ENCODE data around the gene RERE.

Gene RERE

GRCh38 chr1:8763888-8764287, 53.6 kb downstream of the RERE start:
- H3K27ac ChIP-seq (ENCODE audit: low read depth, low read length), result no peak overlapping the region

GRCh38 chr1:8754993-8755392, 62.4 kb downstream of the RERE start:
- no peak overlapping the region for H3K4me3 ChIP-seq (ENCODE audit: low read depth in 1 of 5, low read length in 5 of 5)
- no peaks in the 10 kb centered on the region for H3K27me3 ChIP-seq (ENCODE audit: control insufficient read depth in 5 of 5, insufficient read depth in 4 of 5, low read length in 5 of 5)
- no peaks in the 10 kb centered on the region for H3K9me3 ChIP-seq (ENCODE audit: control insufficient read depth in 5 of 5, low read length in 5 of 5)
- H3K9ac ChIP-seq (ENCODE audit: low read length in 5 of 5), result peak overlapping the region in 1 of 5 donors; percentile 24
- H3K27ac ChIP-seq (ENCODE audit: low read depth, low read length), result no peak overlapping the region
- H3K4me1 ChIP-seq (ENCODE audit: control insufficient read depth in 5 of 5, insufficient read depth in 5 of 5, low read length in 5 of 5), result peaks cover 0 to 11% (median 7%) of the 10 kb centered on the region in 5 donors
- no peaks in the 10 kb centered on the region for H3K36me3 ChIP-seq (ENCODE audit: control insufficient read depth in 5 of 5, insufficient read depth in 5 of 5, low read length in 5 of 5)

More at GRCh38 chr1:8763888-8764287, 53.6 kb downstream of the RERE start:
- no peak overlapping the region for H3K4me3 ChIP-seq (ENCODE audit: low read depth in 1 of 5, low read length in 5 of 5)
- H3K27me3 ChIP-seq (ENCODE audit: control insufficient read depth in 5 of 5, insufficient read depth in 4 of 5, low read length in 5 of 5), result no peaks in the 10 kb centered on the region
- peaks cover 0 to 5% (median 0%) of the 10 kb centered on the region in 5 donors for H3K4me1 ChIP-seq (ENCODE audit: control insufficient read depth in 5 of 5, insufficient read depth in 5 of 5, low read length in 5 of 5)
- no peaks in the 10 kb centered on the region for H3K36me3 ChIP-seq (ENCODE audit: control insufficient read depth in 5 of 5, insufficient read depth in 5 of 5, low read length in 5 of 5)
- no peaks in the 10 kb centered on the region for H3K9me3 ChIP-seq (ENCODE audit: control insufficient read depth in 5 of 5, low read length in 5 of 5)
- H3K9ac ChIP-seq (ENCODE audit: low read length in 5 of 5), result no peak overlapping the region

GRCh38 chr1:8754247-8754650, 63.2 kb downstream of the RERE start:
- H3K27me3 ChIP-seq (ENCODE audit: control insufficient read depth in 5 of 5, insufficient read depth in 4 of 5, low read length in 5 of 5), result no peaks in the 10 kb centered on the region
- no peaks in the 10 kb centered on the region for H3K9me3 ChIP-seq (ENCODE audit: control insufficient read depth in 5 of 5, low read length in 5 of 5)
- no peak overlapping the region for H3K27ac ChIP-seq (ENCODE audit: low read depth, low read length)
- H3K9ac ChIP-seq (ENCODE audit: low read length in 5 of 5), result no peak overlapping the region
- peaks cover 0 to 11% (median 7%) of the 10 kb centered on the region in 5 donors for H3K4me1 ChIP-seq (ENCODE audit: control insufficient read depth in 5 of 5, insufficient read depth in 5 of 5, low read length in 5 of 5)
- H3K36me3 ChIP-seq (ENCODE audit: control insufficient read depth in 5 of 5, insufficient read depth in 5 of 5, low read length in 5 of 5), result no peaks in the 10 kb centered on the region
- H3K4me3 ChIP-seq (ENCODE audit: low read depth in 1 of 5, low read length in 5 of 5), result no peak overlapping the region

- Histone ChIP-seq H3K27ac (ENCODE audit: low read depth, low read length) (no peak overlapping the region), H3K27me3 (ENCODE audit: control insufficient read depth in 5 of 5, insufficient read depth in 4 of 5, low read length in 5 of 5) (no peaks in the 10 kb centered on the region), H3K4me3 (ENCODE audit: low read depth in 1 of 5, low read length in 5 of 5) (no peak overlapping the region), H3K4me1 (ENCODE audit: control insufficient read depth in 5 of 5, insufficient read depth in 5 of 5, low read length in 5 of 5) (peaks cover 0 to 11% (median 7%) of the 10 kb centered on the region in 5 donors), H3K9ac (ENCODE audit: low read length in 5 of 5) (no peak overlapping the region), H3K36me3 (ENCODE audit: control insufficient read depth in 5 of 5, insufficient read depth in 5 of 5, low read length in 5 of 5) (no peaks in the 10 kb centered on the region), H3K9me3 (ENCODE audit: control insufficient read depth in 5 of 5, low read length in 5 of 5) (no peaks in the 10 kb centered on the region)
These were observed 63.7 kb downstream of the RERE start for GRCh38 chr1:8753736-8754135.

- Histone ChIP-seq H3K4me1 (ENCODE audit: control insufficient read depth in 5 of 5, insufficient read depth in 5 of 5, low read length in 5 of 5) (peaks cover 0 to 11% (median 7%) of the 10 kb centered on the region in 5 donors), H3K9me3 (ENCODE audit: control insufficient read depth in 5 of 5, low read length in 5 of 5) (no peaks in the 10 kb centered on the region), H3K27me3 (ENCODE audit: control insufficient read depth in 5 of 5, insufficient read depth in 4 of 5, low read length in 5 of 5) (no peaks in the 10 kb centered on the region), H3K36me3 (ENCODE audit: control insufficient read depth in 5 of 5, insufficient read depth in 5 of 5, low read length in 5 of 5) (no peaks in the 10 kb centered on the region), H3K4me3 (ENCODE audit: low read depth in 1 of 5, low read length in 5 of 5) (no peak overlapping the region), H3K27ac (ENCODE audit: low read depth, low read length) (no peak overlapping the region), H3K9ac (ENCODE audit: low read length in 5 of 5) (no peak overlapping the region)
These were observed 64.3 kb downstream of the RERE start for GRCh38 chr1:8752921-8753713.

GRCh38 chr1:8752411-8752810, 65.0 kb downstream of the RERE start:
- Histone ChIP-seq H3K4me1 (ENCODE audit: control insufficient read depth in 5 of 5, insufficient read depth in 5 of 5, low read length in 5 of 5) (peaks cover 0 to 11% (median 7%) of the 10 kb centered on the region in 5 donors), H3K36me3 (ENCODE audit: control insufficient read depth in 5 of 5, insufficient read depth in 5 of 5, low read length in 5 of 5) (no peaks in the 10 kb centered on the region), H3K27me3 (ENCODE audit: control insufficient read depth in 5 of 5, insufficient read depth in 4 of 5, low read length in 5 of 5) (no peaks in the 10 kb centered on the region), H3K4me3 (ENCODE audit: low read depth in 1 of 5, low read length in 5 of 5) (no peak overlapping the region), H3K9ac (ENCODE audit: low read length in 5 of 5) (no peak overlapping the region), H3K27ac (ENCODE audit: low read depth, low read length) (no peak overlapping the region), H3K9me3 (ENCODE audit: control insufficient read depth in 5 of 5, low read length in 5 of 5) (no peaks in the 10 kb centered on the region)

GRCh38 chr1:8751984-8752383, 65.5 kb downstream of the RERE start:
- H3K4me3 ChIP-seq (ENCODE audit: low read depth in 1 of 5, low read length in 5 of 5), result no peak overlapping the region
- H3K27me3 ChIP-seq (ENCODE audit: control insufficient read depth in 5 of 5, insufficient read depth in 4 of 5, low read length in 5 of 5), result no peaks in the 10 kb centered on the region
- H3K4me1 ChIP-seq (ENCODE audit: control insufficient read depth in 5 of 5, insufficient read depth in 5 of 5, low read length in 5 of 5), result peaks cover 0 to 11% (median 7%) of the 10 kb centered on the region in 5 donors
- no peaks in the 10 kb centered on the region for H3K36me3 ChIP-seq (ENCODE audit: control insufficient read depth in 5 of 5, insufficient read depth in 5 of 5, low read length in 5 of 5)
- H3K9me3 ChIP-seq (ENCODE audit: control insufficient read depth in 5 of 5, low read length in 5 of 5), result no peaks in the 10 kb centered on the region
- H3K27ac ChIP-seq (ENCODE audit: low read depth, low read length), result no peak overlapping the region
- no peak overlapping the region for H3K9ac ChIP-seq (ENCODE audit: low read length in 5 of 5)

GRCh38 chr1:8747879-8748825, 69.3 kb downstream of the RERE start:
- no peaks in the 10 kb centered on the region for H3K36me3 ChIP-seq (ENCODE audit: control insufficient read depth in 5 of 5, insufficient read depth in 5 of 5, low read length in 5 of 5)
- no peak overlapping the region for H3K9ac ChIP-seq (ENCODE audit: low read length in 5 of 5)
- H3K9me3 ChIP-seq (ENCODE audit: control insufficient read depth in 5 of 5, low read length in 5 of 5), result no peaks in the 10 kb centered on the region
- H3K4me3 ChIP-seq (ENCODE audit: low read depth in 1 of 5, low read length in 5 of 5), result no peak overlapping the region
- no peaks in the 10 kb centered on the region for H3K27me3 ChIP-seq (ENCODE audit: control insufficient read depth in 5 of 5, insufficient read depth in 4 of 5, low read length in 5 of 5)
- H3K27ac ChIP-seq (ENCODE audit: low read depth, low read length), result no peak overlapping the region
- peaks cover 0 to 11% (median 0%) of the 10 kb centered on the region in 5 donors for H3K4me1 ChIP-seq (ENCODE audit: control insufficient read depth in 5 of 5, insufficient read depth in 5 of 5, low read length in 5 of 5)

GRCh38 chr1:8746554-8746953, 70.9 kb downstream of the RERE start:
- Histone ChIP-seq H3K27me3 (ENCODE audit: control insufficient read depth in 5 of 5, insufficient read depth in 4 of 5, low read length in 5 of 5) (no peaks in the 10 kb centered on the region), H3K4me1 (ENCODE audit: control insufficient read depth in 5 of 5, insufficient read depth in 5 of 5, low read length in 5 of 5) (peaks cover 0 to 27% (median 9%) of the 10 kb centered on the region in 5 donors), H3K9ac (ENCODE audit: low read length in 5 of 5) (no peak overlapping the region), H3K27ac (ENCODE audit: low read depth, low read length) (no peak overlapping the region), H3K9me3 (ENCODE audit: control insufficient read depth in 5 of 5, low read length in 5 of 5) (no peaks in the 10 kb centered on the region), H3K36me3 (ENCODE audit: control insufficient read depth in 5 of 5, insufficient read depth in 5 of 5, low read length in 5 of 5) (no peaks in the 10 kb centered on the region), H3K4me3 (ENCODE audit: low read depth in 1 of 5, low read length in 5 of 5) (no peak overlapping the region)
